Breast epithelium (tissue), 3 donors: ENCODE results near the gene RBM19.

Experiments used
- POLR2AphosphoS5 ChIP-seq, 3 donors: sonication (generic); formaldehyde crosslinking; IDR thresholded peaks; one replicate each; pipeline ENCODE4 v1.6.1; 2017; ENCODE audit warnings: antibody characterized with exemption in 3 of 3
- TF ChIP-seq, protein P1 (sequence below), 3 donors: fragments of 450-650 bp; IDR thresholded peaks; one replicate each; pipeline ENCODE4 v1.5.1; 2016 to 2017; ENCODE audit warnings: antibody characterized with exemption in 3 of 3, mild to moderate bottlenecking in 3 of 3, moderate library complexity in 3 of 3

DNA sequence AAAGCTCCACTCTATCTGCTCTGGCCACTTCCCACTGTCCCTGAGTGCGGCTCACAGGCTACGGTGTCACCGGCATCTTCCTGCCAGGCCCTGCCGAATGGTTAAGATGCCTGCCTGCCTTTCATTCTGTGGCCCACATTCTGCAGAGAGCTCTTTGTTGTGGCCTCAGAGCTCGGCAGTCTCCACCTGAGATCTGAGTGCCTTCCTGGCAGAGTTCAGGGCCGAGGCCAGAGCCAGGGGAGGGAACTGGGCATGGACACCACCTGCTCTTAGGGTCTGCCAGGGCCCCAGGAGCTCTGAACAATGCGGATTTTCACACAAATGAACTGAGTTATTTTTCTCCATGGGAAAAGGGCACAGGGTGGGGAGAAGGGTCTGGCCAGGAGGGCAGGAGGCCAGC lies 127.2 kb downstream of the RBM19 start:
- TF ChIP-seq POLR2AphosphoS5 (IDR thresholded peaks at IDR 0.05): no peak
- TF ChIP-seq, protein P1, sequence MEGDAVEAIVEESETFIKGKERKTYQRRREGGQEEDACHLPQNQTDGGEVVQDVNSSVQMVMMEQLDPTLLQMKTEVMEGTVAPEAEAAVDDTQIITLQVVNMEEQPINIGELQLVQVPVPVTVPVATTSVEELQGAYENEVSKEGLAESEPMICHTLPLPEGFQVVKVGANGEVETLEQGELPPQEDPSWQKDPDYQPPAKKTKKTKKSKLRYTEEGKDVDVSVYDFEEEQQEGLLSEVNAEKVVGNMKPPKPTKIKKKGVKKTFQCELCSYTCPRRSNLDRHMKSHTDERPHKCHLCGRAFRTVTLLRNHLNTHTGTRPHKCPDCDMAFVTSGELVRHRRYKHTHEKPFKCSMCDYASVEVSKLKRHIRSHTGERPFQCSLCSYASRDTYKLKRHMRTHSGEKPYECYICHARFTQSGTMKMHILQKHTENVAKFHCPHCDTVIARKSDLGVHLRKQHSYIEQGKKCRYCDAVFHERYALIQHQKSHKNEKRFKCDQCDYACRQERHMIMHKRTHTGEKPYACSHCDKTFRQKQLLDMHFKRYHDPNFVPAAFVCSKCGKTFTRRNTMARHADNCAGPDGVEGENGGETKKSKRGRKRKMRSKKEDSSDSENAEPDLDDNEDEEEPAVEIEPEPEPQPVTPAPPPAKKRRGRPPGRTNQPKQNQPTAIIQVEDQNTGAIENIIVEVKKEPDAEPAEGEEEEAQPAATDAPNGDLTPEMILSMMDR (IDR thresholded peaks at IDR 0.05): no peak
